K562 (cell line): Measurements from ENCODE around the gene FADS6. TPM values are rescaled to one million over a fixed set of nuclear protein-coding genes. Genes with fewer than 3 reads are reported as not detected.

ENCODE experiments used
- ATAC-seq: fragments of 200-7000 bp; cut with Tn5 transposase; 3 replicates; pipeline ENCODE4 v1.9.1; 2020; ENCODE audit warnings: moderate library complexity
- BruUV-seq: library from RNA; stranded (reverse); fragments of 400-500 nt; replicated peaks from 2 replicates; lab custom pipeline; 2021; lab: Mats Ljungman, UMichigan
- CTCF ChIA-PET: fragments of 300-600 bp; formaldehyde crosslinking; extraction: SDS; loops from one replicate; lab custom pipeline; 2021; ENCODE audit warnings: low intra/inter-chr PET ratio; lab: Yijun Ruan, JAX
- POLR2A ChIA-PET: fragments of 300-600, 350-650 bp; sonication (Branson Sonifier 250); formaldehyde crosslinking; extraction: SDS; loops from one replicate; lab custom pipeline; 2021; ENCODE audit warnings: antibody characterized with exemption, inconsistent platforms; lab: Yijun Ruan, JAX
- DNase-seq, 4 experiments: peaks; one replicate each; pipeline versions ENCODE4 v3.0.0 to v3.0.0-alpha.2; 2011 to 2018; ENCODE audit warnings: low spot score in 3 of 4, mixed read lengths in 3 of 4; ENCODE audit errors: extremely low read depth in 1 of 4
- FAIRE-seq: peaks from 2 replicates; lab custom pipeline; 2011; peaks lifted over from hg19 to GRCh38; lab: Jason Lieb, UNC
- H2AFZ ChIP-seq: 2 replicates; pipeline ENCODE4 v1.6.0; 2011; ENCODE audit warnings: low read depth, low read length, control low read depth, inconsistent platforms
- H3K27ac ChIP-seq: fragments of 200-600 bp; 3 replicates; pipeline ENCODE4 v1.8.0; 2011; ENCODE audit warnings: low read depth, mild to moderate bottlenecking, control low read depth, inconsistent platforms, low read length, moderate library complexity, mixed read lengths; ENCODE audit errors: extremely low read depth
- H3K27me3 ChIP-seq, 2 experiments: fragments of 300-600 bp in 1 of 2; 2 replicates in 1 of 2; 3 replicates in 1 of 2; pipeline versions ENCODE4 v1.6.0 to v1.8.0; 2011; ENCODE audit warnings: inconsistent platforms in 2 of 2, low read length in 2 of 2, mild to moderate bottlenecking in 1 of 2, mixed read lengths in 1 of 2, moderate library complexity in 1 of 2; ENCODE audit not compliant: control insufficient read depth in 2 of 2, insufficient read depth in 2 of 2
- H3K36me3 ChIP-seq: fragments of 300-600 bp; 3 replicates; pipeline ENCODE4 v1.8.0; 2011; ENCODE audit warnings: mild to moderate bottlenecking, low read length, inconsistent platforms; ENCODE audit not compliant: control insufficient read depth, insufficient read depth
- H3K4me1 ChIP-seq, 2 experiments: fragments of 200-600 bp in 1 of 2; replicated peaks in 1 of 2; 2 replicates in 1 of 2; 3 replicates in 1 of 2; pipeline versions ENCODE4 v1.5.1 to v1.8.0; 2011; ENCODE audit warnings: inconsistent platforms in 2 of 2, low read length in 2 of 2, mild to moderate bottlenecking in 1 of 2, mixed read lengths in 1 of 2, moderate library complexity in 1 of 2; ENCODE audit not compliant: control insufficient read depth in 2 of 2, insufficient read depth in 2 of 2
- H3K4me2 ChIP-seq: 2 replicates; pipeline ENCODE4 v1.6.1; 2011; ENCODE audit warnings: low read length, control low read depth, inconsistent platforms, mixed read lengths; ENCODE audit not compliant: insufficient read depth
- H3K4me3 ChIP-seq: fragments of 200-600 bp; sonication (generic), shearing (Covaris generic); 2 replicates; pipeline ENCODE4 v1.5.1; 2016; ENCODE audit warnings: control low read depth, inconsistent platforms
- H3K79me2 ChIP-seq: fragments of 200-600 bp; 3 replicates; pipeline ENCODE4 v1.8.0; 2011; ENCODE audit warnings: low read length, inconsistent platforms; ENCODE audit not compliant: control insufficient read depth, insufficient read depth
- H3K9ac ChIP-seq, 2 experiments: 2 replicates each; pipeline versions ENCODE4 v1.6.0 to v1.6.1; 2011; ENCODE audit warnings: low read depth in 2 of 2, low read length in 2 of 2, control low read depth in 1 of 2, inconsistent platforms in 1 of 2, mild to moderate bottlenecking in 1 of 2, mixed read lengths in 1 of 2; ENCODE audit not compliant: insufficient read depth in 1 of 2
- H3K9me1 ChIP-seq: one replicate; pipeline ENCODE4 v1.6.0; 2011; ENCODE audit warnings: inconsistent platforms, mild to moderate bottlenecking, low read length, moderate library complexity; ENCODE audit not compliant: control insufficient read depth, insufficient read depth
- H3K9me3 ChIP-seq: replicated peaks from 2 replicates; pipeline ENCODE4 v1.5.1; 2011; ENCODE audit warnings: low read depth, low read length, inconsistent platforms; ENCODE audit not compliant: control insufficient read depth, insufficient read depth
- H4K20me1 ChIP-seq: replicated peaks from 2 replicates; pipeline ENCODE4 v1.6.1; 2011; ENCODE audit warnings: low read length, inconsistent platforms, mixed read lengths; ENCODE audit not compliant: control insufficient read depth, insufficient read depth
- CCNT2 ChIP-seq: IDR thresholded peaks from 2 replicates; pipeline ENCODE4 v1.6.1; 2011; ENCODE audit warnings: borderline replicate concordance, low read depth, mild to moderate bottlenecking, moderate library complexity, mixed read lengths, low read length; ENCODE audit not compliant: insufficient read length; ENCODE audit errors: extremely low read depth
- LCOR ChIP-seq: sonication (generic); formaldehyde crosslinking; IDR thresholded peaks from 2 replicates; pipeline ENCODE4 v1.8.0; 2022; ENCODE audit warnings: mild to moderate bottlenecking, missing genetic modification reagents
- WGBS: fragments of 100-300 bp; shearing (Covaris generic); methylation state at CpG from one replicate; pipeline ENCODE4 v1.1.6; 2016; ENCODE audit warnings: low coverage, mixed read lengths; ENCODE audit not compliant: insufficient coverage; ENCODE audit errors: missing lambda C conversion rate; 5-methylcytosine and 5-hydroxymethylcytosine counted together
- in situ Hi-C: fragments of 300-500 bp; cut with MboI; formaldehyde crosslinking; loops from 4 replicates; pipeline ENCODE4 v1.15.0; 2018; ENCODE audit warnings: inconsistent platforms, mixed read lengths
- intact Hi-C: fragments of 100-400 bp; cut with micrococcal nuclease; formaldehyde crosslinking; loops from 2 replicates; pipeline ENCODE4 v1.14.2; 2022
- polyA plus RNA-seq, 8 experiments: library from polyadenylated mRNA; depleted of rRNA in 4 of 8; stranded (reverse) in 5 of 8; unstranded in 3 of 8; fragments of >200 nt; fragmentation: Nextera tagmentation in 2 of 8; fragmentation: Illumina TruSeq in 1 of 8; extraction: Ambion mirVana in 2 of 8; extraction: Trizol in 1 of 8; gene quantifications; 2 replicates each; pipeline versions ENCODE4 v1.2.1 to v1.2.3, GENCODE V29; 2011 to 2014; ENCODE audit warnings: inconsistent platforms in 1 of 8, missing spikeins in 1 of 8
- total RNA-seq, 7 experiments: library from RNA; depleted of rRNA in 6 of 7; stranded (reverse); fragments of >200 nt in 6 of 7; fragmentation: Illumina TruSeq in 2 of 7; extraction: Trizol in 2 of 7; gene quantifications; 2 replicates each; pipeline versions ENCODE4 v1.2.1 to v1.2.3, GENCODE V29; 2011 to 2021; ENCODE audit warnings: low replicate concordance in 1 of 7
- TF ChIP-seq, protein P1 (sequence below): sonication (generic); formaldehyde crosslinking; IDR thresholded peaks from 2 replicates; pipeline ENCODE4 v1.8.1; 2023; ENCODE audit warnings: mild to moderate bottlenecking, missing genetic modification reagents

The FADS6 gene
- total and polyA plus RNA-seq, 9 of the 15 experiments (the other 6 are each of a cell fraction or from before 2014, with no cell fraction given), result 0.18 to 0.22 TPM; not detected in 7

DNA sequence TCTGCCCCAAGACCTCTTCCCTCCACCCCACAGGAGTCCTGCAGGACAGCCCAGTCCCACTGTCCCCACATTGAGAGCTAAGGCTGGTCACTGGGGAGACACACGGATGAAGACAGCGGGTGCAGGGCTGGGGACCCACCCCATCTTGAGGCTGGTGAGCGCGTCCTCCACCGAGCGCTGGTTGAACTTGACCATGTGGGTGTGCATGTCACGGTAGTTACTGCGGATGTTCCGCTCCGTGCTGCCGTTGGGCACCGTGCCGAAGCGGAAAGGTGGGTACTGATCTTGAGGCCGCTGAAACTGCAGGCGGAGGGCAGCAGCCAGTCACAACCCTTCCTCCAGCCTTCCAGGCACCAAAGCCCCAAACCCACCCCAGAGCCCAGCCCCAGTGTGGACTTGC, 46.8 kb downstream of the FADS6 start:
- Histone ChIP-seq H3K79me2 (no peaks in the 10 kb centered on the region), H3K9ac (peak overlapping the region in 1 of 2 experiments; percentile 60; a peak in 1 of 4 replicates), H3K27ac (no peak overlapping the region), H3K27me3 (peaks cover 0 to 12% of the 10 kb centered on the region in 2 experiments; a peak in 1 of 5 replicates), H3K9me1 (peaks cover 4% of the 10 kb centered on the region), H3K36me3 (no peaks in the 10 kb centered on the region), H4K20me1 (peaks cover 17% of the 10 kb centered on the region; the same call in 1 of the 2 replicates), H3K4me3 (no peak overlapping the region), H2AFZ (no peak overlapping the region), H3K4me2 (no peak overlapping the region), H3K9me3 (no peaks in the 10 kb centered on the region), H3K4me1 (peaks cover 0 to 29% of the 10 kb centered on the region in 2 experiments; a peak in 2 of 5 replicates)
- intact Hi-C loops (no loop called here), in situ Hi-C loops (no loop called here)
- ChIA-PET POLR2A (interaction anchor here (0.8 kb wide), 1 partner anchor 10 kb away, joined by 3 read pairs; no protein-coding TSS in a partner anchor), CTCF (no interaction called here)
- 61% methylated on average over 16 of the region's 16 CpGs for WGBS
- TF ChIP-seq CCNT2, result no peak
- DNase-seq (no peak), FAIRE-seq (no peak), ATAC-seq (no peak)
- no TSS peak for BruUV-seq

DNA sequence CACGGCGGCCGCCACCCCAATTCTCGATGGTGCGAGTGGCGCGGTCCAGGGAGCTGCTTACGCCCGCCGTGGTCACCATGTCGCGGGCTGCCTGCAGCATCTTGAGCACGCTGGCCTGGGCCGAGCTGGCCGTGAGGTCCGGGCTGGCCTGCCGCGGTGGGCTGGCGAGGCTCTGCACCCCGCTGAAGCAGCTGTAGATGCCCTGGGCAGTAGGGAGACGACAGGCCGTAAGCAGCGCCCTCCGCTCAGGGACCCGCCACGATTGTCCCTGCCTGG, 50.1 kb downstream of the FADS6 start:
- DNase-seq (no peak), ATAC-seq (no peak), FAIRE-seq (no peak)
- H3K9me3 ChIP-seq, result no peaks in the 10 kb centered on the region
- in situ Hi-C loops (no loop called here), intact Hi-C loops (no loop called here)
- H3K9ac ChIP-seq, result no peak overlapping the region
- H3K27me3 ChIP-seq, result no peaks in the 10 kb centered on the region
- peaks cover 11 to 26% of the 10 kb centered on the region in 2 experiments; a peak in 4 of 5 replicates for H3K4me1 ChIP-seq
- H3K4me2 ChIP-seq, result no peak overlapping the region
- WGBS, result 35% methylated on average over 8 of the region's 26 CpGs
- no peak overlapping the region for H2AFZ ChIP-seq
- no peaks in the 10 kb centered on the region for H3K36me3 ChIP-seq
- ChIA-PET CTCF (interaction anchor here (1.3 kb wide), 1 partner anchor 117 kb away, joined by 8 read pairs; no protein-coding TSS in a partner anchor), POLR2A (interaction anchor here (0.6 to 1.6 kb wide), 6 partner anchors 9 to 120 kb away, joined by 3 to 8 read pairs (median 4); no protein-coding TSS in a partner anchor)
- BruUV-seq, result no TSS peak
- H3K79me2 ChIP-seq, result no peaks in the 10 kb centered on the region
- H3K4me3 ChIP-seq, result no peak overlapping the region
- no peak for TF ChIP-seq LCOR
- TF ChIP-seq, protein P1, sequence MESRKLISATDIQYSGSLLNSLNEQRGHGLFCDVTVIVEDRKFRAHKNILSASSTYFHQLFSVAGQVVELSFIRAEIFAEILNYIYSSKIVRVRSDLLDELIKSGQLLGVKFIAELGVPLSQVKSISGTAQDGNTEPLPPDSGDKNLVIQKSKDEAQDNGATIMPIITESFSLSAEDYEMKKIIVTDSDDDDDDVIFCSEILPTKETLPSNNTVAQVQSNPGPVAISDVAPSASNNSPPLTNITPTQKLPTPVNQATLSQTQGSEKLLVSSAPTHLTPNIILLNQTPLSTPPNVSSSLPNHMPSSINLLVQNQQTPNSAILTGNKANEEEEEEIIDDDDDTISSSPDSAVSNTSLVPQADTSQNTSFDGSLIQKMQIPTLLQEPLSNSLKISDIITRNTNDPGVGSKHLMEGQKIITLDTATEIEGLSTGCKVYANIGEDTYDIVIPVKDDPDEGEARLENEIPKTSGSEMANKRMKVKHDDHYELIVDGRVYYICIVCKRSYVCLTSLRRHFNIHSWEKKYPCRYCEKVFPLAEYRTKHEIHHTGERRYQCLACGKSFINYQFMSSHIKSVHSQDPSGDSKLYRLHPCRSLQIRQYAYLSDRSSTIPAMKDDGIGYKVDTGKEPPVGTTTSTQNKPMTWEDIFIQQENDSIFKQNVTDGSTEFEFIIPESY (CRISPR knock-in tag), result peak; percentile 35; the same call in 1 of the 2 replicates
- no peaks in the 10 kb centered on the region for H3K9me1 ChIP-seq
- H4K20me1 ChIP-seq, result peaks cover 17% of the 10 kb centered on the region; the same call in 1 of the 2 replicates
- no peak overlapping the region for H3K27ac ChIP-seq
